ENCODE measurements around the gene ASIC4. TPM values are rescaled to one million over a fixed set of nuclear protein-coding genes. Genes with fewer than 3 reads are reported as not detected.
A peak's percentile ranks its signal among the peaks of the same experiment; 100 is the strongest.

ASIC4 gene
- polyA plus RNA-seq, 3 donors = 0.12 to 0.21 (median 0.18) TPM

GRCh38 chr2:219551441-219552381, 37.4 kb downstream of the ASIC4 start:
- DNase-seq = no peak

GRCh38 chr2:219552382-219553167, 38.3 kb downstream of the ASIC4 start:
- peak; percentile 84 for DNase-seq

DNA sequence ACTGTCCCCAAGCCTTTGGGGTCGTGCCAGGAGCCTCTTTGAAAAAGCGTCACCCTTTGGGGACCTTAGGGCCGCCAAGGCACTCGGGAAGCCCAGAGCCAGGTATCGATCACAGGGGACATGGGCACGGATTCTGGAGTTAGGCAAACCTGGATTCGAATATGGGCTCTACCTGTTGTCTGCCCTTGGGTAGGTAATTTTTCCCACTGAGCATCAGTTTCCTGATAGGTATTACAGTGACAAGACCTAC, 38.8 kb downstream of the ASIC4 start:
- DNase-seq = no peak

DNA sequence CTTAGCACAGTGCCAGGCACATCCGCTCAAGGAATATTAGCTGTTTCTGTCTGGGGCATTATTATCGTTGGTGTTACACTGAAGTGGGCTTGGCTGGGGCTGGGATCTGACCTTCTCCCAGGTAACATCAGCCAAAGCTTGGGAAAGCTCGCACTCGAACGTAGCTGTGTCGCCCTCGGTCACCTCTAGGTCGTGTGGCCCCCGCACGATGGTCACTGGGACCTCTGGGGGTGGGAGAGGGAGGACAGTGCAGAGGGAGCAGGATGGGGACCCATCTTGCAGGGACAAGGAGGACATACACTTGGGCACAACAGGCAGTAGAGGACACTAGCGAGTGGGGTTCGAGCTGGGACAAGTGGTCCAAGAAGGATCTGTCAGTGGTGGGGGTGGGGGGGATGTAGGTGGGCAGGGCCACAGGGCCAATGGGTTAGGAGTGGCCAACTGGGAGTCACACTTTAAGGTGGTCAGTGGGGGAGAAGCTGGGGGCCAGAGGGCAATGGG, 39.2 kb downstream of the ASIC4 start:
- DNase-seq = no peak

- DNase-seq = no peak
Observed at GRCh38 chr2:219554350-219554749, 40.1 kb downstream of the ASIC4 start.

DNA sequence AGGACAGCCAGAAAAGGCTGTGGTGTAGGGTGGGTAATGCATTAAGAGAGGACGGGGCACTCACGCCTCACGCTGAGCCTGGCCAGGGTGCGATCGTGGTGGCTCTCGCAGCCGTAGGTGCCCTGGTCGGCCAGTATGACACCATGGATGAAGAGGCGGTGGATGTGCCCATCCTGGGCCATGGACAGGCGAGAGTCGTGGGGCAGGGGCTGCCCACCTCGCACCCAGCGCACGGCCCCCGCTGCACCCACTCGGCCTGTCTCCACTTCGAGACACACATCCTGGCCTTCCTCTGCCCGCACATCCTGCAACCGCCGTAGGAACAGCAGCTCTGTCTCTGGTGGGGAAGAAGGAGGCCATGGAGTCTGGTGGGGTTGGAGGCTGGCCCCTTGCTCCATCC, 41.7 kb downstream of the ASIC4 start:
- DNase-seq = no peak

DNA sequence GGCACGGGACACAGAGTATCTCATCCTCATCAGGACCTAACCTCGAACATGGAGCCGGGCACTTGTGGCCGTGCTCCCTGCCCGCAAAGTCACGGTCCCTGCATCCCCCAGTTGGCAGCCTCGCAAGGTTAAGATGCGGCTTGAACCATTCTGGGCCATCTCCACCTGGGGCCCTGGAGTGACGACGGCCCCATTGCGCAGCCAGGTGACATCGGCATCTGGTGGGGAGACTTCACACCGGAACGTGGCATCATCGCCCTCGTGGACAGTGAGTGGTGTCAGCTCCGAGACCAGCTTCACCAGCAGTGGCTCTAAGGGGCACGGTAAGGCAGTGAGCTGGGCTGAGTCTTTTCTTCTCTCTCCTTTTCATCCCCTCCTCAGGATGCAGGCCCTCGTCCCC, 42.1 kb downstream of the ASIC4 start:
- no peak for DNase-seq

- DNase-seq = no peak
Observed at GRCh38 chr2:219557320-219557719, 43.0 kb downstream of the ASIC4 start.

GRCh38 chr2:219557791-219558785, 43.8 kb downstream of the ASIC4 start:
- no peak for DNase-seq

DNA sequence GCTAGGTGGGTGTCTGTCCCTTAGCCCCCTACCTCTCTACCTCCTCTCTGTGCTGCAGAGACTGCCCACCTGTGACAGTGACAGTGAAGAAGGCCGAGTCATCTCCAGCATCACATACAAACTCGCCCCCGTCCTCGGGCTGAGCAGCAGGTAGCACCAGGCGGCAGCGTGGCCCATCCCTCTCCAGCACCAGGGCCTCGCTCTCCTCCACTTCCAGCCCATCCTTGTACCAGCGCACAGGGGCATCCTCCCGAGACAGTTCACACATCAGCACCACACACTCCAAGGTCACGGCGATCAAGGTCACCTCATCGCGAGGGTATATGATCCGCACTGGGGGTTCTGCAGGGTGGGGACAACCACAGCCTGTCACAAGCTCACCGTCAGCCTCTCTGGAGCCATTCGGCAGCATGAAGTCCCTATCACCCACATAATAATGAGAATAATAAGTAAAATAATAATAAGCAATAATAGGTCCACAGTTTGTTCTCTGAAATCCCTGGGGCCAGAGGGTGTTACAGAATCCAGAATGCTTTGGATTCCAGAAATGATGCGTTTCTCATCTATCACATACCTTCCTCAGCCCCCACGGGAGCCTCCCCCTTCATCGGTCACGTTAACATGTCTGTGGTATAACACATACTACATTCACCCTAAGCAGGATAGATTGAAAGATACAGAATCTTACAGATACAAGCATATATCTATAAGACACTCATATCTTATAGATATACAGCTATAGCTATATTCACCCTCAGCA, 45.1 kb downstream of the ASIC4 start:
- no peak for DNase-seq

DNA sequence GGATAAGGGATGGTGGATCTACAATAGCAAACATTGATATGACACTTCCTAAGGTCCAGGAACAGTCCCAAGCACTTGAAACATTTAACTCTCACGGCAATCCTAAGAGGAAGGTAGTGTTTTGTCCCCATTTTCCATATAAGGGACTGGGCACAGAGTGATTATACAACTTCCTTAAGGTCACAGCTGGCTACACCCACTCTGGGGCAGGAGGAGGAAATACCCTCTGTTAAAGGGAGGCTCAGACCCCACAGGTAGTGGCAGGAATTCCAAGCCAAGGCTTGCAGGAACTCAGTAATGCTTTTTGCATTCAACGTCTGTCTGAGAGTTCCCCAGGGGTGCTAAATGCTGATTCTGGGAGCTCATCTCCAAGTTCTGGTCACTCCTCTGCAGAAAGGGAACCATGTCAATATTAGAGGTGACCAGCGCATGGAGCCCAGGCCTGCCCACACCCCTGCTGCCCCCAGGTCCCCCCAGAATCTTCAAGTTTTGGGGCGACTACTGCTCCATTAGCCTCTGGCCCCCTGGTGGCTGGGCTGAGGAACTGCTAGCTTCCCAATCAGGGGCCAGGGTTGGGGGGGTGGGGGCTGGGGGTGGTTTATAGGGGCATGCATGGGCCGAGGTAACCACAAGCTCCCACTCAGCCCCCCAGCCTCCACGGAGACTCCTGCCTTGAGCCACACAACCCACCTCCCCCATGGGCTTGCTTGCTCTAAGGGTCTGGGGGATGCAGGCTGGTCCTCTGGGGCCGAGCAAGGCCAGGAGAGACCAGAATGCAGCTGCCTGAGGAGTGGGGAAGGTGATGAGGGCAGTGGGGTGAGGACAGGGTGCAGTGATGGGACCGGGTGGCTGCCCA, 46.0 kb downstream of the ASIC4 start:
- no peak for DNase-seq

- DNase-seq = no peak
Observed at GRCh38 chr2:219560893-219561178, 46.6 kb downstream of the ASIC4 start.

- DNase-seq = no peak
Observed at GRCh38 chr2:219561179-219562048, 47.1 kb downstream of the ASIC4 start.

DNA sequence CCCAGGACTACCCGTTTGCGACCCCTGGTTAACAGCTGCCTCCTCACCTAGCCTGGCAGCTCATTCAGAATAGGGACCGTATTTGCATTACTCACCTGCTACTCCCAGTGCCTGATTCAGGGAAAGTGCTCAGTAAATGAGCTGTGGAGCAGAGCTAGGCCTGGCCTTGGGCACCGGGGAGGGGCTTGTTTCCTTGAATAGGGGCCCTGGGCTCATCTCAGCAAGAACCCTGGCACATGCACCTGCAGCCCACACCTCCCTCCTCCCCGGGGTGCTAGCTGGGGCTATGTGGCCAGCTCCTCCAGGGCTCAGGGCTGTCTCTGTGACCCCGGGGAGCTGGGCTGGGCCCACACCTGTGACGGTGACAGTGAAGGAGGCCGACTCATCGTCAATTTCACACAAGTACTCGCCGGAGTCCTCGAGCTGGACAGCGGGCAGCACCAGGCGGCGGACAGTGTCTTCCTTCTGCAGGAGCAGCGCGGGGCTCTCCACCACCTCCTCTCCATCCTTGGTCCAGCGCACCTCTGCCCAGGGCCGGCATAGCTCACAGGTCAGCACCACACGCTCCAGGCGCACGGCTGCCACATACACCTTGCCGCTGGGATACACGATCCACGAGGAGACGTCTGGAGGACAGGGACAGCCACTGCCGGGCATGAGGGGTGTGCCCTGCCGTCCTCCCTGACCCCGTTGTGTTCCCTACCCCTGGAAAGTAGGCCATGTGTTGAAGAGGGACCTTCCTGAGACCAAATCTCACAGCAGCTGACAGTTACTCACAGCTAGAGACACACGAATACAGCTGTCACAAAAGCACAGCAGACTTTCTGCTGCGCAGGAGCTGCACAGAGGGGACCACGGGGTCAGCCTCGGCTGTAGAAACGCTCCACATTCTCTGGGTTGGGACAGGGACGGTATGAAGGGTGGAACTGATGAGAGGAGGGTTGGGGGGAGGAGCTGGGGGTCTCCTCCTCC, 48.1 kb downstream of the ASIC4 start:
- DNase-seq = no peak

DNA sequence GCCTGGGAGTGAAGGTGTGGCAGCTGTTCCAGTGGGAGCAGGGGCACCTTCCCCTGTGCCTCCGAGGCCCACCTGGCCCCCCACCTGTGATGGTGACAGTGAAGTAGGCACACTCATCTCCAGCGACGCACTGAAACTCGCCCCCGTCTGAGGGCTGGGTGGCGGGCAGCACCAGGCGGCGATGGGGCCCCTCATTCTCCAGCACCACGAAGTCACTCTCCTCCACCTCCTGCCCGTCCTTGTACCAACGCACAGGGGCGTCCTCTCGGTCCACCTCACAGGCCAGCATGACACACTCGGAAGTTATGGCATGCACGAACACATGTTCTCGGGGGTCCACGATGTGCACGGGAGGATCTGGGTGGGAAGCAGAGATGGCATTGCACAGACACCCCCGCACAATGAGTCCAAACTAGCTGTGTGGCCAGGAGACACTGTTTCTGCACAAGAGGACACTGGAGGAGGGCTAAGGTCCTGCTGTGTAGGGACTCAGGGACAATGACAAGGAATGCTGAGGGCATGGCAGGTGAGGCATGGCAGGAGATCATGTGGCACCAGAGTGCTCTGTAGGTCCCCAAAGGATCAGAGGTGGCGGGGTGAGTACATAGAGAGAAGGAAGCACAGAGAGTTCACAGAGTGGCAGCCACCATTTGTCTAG, 49.1 kb downstream of the ASIC4 start:
- no peak for DNase-seq

DNA sequence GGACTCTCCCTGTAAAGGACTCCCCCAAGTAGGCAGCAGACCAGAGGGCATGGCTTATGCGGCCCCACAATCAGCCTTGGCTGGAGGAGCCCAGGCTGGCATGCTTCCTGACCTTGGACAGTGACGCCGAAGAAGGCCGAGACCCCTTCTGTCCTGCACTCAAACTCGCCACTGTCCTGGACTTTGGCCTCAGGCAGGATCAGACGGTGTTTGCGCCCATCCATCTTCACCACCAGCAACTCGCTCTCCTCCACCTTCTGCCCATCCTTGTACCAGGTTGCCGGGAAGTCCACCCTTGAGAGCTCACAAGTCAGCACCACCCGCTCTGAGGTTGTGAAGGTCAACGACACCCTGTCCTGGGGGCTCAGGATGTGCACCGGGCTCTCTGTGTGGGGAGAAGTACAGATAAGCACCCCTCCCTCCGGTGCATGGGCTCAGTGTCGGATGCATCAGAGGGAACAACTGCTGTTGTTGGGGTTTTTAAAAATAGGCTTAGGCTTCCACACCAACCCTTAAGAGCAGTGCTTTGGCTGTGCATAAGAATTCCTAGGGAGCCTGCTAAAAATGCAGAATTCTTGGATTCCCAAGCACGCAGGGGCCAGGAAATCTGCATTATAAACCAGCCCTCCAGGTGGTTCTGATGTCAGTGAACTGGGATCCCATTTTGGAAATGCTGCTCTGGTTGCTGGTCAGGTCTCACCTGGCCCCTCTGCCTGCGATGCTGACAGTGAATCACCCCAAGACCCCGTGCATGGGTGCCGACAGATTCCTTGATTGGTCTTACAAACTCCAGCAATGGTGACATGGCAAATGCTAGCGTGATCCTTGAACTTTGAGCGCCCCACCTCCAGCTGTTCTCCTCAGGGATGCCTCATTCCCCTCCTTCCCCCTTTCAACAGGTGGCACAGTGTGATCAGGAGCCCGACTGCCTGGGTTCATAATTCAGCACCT, 51.1 kb downstream of the ASIC4 start:
- DNase-seq = no peak
